ENCODE results near the gene RPLP2. TPM values are rescaled to one million over a fixed set of nuclear protein-coding genes. Genes with fewer than 3 reads are reported as not detected.
A peak's percentile ranks its signal among the peaks of the same experiment; 100 is the strongest.

Gene RPLP2
- total and polyA plus RNA-seq, 8 donors, result 360 to 5,956 (median 985) TPM

DNA sequence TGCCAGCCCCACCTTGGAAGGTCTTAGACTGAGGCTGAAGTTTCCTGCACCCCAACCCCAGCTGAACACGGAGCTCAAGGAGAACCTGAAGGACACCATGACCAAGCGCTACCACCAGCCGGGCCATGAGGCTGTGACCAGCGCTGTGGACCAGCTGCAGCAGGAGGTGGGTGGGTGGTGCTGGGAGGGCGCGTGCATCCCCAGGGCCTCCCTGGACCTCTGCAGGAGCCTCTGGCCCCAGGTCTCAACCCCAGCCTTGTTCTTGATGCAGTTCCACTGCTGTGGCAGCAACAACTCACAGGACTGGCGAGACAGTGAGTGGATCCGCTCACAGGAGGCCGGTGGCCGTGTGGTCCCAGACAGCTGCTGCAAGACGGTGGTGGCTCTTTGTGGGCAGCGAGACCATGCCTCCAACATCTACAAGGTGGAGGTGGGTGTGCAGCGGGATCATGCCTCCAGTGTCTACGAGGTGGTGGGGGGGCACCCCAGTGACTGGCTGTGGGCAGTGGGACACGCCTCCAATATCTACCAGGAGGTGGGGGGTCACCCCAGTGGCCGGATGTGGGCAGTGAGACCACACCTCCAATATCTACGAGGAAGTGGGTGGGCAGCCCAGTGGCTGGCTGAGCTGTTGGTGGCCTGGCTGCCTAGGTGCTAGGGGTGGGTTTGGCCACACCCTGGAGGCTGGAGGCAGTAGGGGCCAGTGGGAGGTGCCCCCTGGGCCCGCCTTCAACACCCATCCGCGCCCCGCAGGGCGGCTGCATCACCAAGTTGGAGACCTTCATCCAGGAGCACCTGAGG is 27.6 kb downstream of the RPLP2 start:
- no peak for TF ChIP-seq EP300 (IDR thresholded peaks at IDR 0.05)
- TF ChIP-seq POLR2A (IDR thresholded peaks at IDR 0.05), result no peak
- no peak for TF ChIP-seq POLR2AphosphoS5 (IDR thresholded peaks at IDR 0.05)
- TF ChIP-seq, protein P1, sequence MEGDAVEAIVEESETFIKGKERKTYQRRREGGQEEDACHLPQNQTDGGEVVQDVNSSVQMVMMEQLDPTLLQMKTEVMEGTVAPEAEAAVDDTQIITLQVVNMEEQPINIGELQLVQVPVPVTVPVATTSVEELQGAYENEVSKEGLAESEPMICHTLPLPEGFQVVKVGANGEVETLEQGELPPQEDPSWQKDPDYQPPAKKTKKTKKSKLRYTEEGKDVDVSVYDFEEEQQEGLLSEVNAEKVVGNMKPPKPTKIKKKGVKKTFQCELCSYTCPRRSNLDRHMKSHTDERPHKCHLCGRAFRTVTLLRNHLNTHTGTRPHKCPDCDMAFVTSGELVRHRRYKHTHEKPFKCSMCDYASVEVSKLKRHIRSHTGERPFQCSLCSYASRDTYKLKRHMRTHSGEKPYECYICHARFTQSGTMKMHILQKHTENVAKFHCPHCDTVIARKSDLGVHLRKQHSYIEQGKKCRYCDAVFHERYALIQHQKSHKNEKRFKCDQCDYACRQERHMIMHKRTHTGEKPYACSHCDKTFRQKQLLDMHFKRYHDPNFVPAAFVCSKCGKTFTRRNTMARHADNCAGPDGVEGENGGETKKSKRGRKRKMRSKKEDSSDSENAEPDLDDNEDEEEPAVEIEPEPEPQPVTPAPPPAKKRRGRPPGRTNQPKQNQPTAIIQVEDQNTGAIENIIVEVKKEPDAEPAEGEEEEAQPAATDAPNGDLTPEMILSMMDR (IDR thresholded peaks at IDR 0.05), result no peak
- Histone ChIP-seq H3K27ac (peak overlapping the region in 3 of 5 donors; percentile 91 to 98 (median 91)), H3K9me3 (no peaks in the 10 kb centered on the region), H3K36me3 (peaks cover 41 to 55% (median 50%) of the 10 kb centered on the region in 4 donors), H3K4me1 (peaks cover 60 to 91% (median 88%) of the 10 kb centered on the region in 4 donors), H3K27me3 (peaks cover 0 to 3% (median 0%) of the 10 kb centered on the region in 3 donors), H3K4me3 (no peak overlapping the region)
- WGBS, 5 donors, result 70 to 80% (median 77%) methylated on average over 10 to 22 of the region's 22 CpGs
- intact Hi-C loops (cut with DNase I; ENCODE audit: low total_unique reads), result no loop called here
- DNase-seq, result no peak

DNA sequence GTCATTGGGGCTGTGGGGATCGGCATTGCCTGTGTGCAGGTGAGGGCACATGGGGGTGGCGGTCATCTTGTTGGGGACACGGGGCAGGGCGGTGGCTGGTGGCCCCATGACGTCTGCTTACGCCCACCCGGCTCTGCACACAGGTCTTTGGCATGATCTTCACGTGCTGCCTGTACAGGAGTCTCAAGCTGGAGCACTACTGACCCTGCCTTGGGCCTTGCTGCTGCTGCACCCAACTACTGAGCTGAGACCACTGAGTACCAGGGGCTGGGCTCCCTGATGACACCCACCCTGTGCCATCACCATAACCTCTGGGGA is 28.2 kb downstream of the RPLP2 start:
- Histone ChIP-seq H3K27me3 (no peaks in the 10 kb centered on the region), H3K4me1 (peaks cover 59 to 90% (median 88%) of the 10 kb centered on the region in 4 donors), H3K27ac (peak overlapping the region in 3 of 5 donors; percentile 91 to 98 (median 91)), H3K36me3 (peaks cover 41 to 55% (median 50%) of the 10 kb centered on the region in 4 donors), H3K9me3 (no peaks in the 10 kb centered on the region), H3K4me3 (no peak overlapping the region)
- intact Hi-C loops (cut with DNase I; ENCODE audit: low total_unique reads), result no loop called here
- TF ChIP-seq, protein P1 (IDR thresholded peaks at IDR 0.05), result no peak
- TF ChIP-seq POLR2A (IDR thresholded peaks at IDR 0.05) (no peak), EP300 (IDR thresholded peaks at IDR 0.05) (no peak), POLR2AphosphoS5 (IDR thresholded peaks at IDR 0.05) (no peak)
- 40 to 76% (median 63%) methylated on average over 2 to 8 of the region's 8 CpGs for WGBS, 5 donors
- DNase-seq, result no peak

DNA sequence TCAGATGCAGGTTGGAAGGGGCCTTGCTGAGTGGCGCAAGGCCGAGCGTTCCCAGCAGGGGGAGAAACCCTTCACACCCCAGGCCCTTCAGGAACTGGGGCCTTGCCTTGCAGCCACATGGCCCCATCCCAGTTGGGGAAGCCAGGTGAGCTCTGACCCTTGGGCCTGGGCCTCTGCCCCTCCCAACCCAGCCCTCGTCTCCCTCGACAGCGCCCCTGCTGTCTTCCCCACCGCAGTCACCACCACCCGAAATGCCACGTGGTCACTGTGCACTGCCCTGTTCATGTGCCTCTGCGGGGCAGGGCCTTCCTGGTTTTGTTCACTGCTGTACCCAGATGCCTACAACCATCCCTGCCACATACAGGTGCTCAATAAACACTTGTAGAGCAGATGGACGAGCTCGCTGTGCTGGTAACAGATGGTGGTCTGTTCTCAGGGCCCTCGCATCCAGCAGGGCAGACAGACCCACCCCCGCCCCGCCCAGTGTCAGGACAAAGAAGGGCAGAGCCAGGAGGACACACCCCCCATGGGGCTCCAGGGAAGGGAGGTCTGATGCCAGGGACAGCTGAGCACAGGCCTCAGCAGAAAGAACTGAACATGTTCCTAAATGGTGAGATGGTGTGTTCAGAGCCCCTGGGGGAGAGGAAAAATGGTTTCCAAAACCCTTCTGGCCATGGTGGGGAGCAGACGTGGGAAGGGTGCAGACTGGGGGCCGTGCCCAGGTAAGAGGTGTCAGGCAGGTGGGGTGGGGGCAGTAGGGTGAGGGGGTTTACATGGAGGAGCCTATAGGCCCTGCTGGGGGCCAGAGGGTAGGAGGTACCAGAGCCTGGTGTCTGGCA is 28.9 kb downstream of the RPLP2 start:
- peak in 1 of 2 donors; percentile 68 for DNase-seq
- Histone ChIP-seq H3K36me3 (peaks cover 41 to 55% (median 50%) of the 10 kb centered on the region in 4 donors), H3K4me1 (peaks cover 63 to 92% (median 89%) of the 10 kb centered on the region in 4 donors), H3K27me3 (no peaks in the 10 kb centered on the region), H3K4me3 (no peak overlapping the region), H3K9me3 (no peaks in the 10 kb centered on the region), H3K27ac (peak overlapping the region; percentile 5 to 98 (median 56))
- TF ChIP-seq, protein P1 (IDR thresholded peaks at IDR 0.05), result peak in 4 of 7 experiments; percentile 5 to 20 (median 16)
- no peak for TF ChIP-seq POLR2A (IDR thresholded peaks at IDR 0.05)
- intact Hi-C loops (cut with DNase I; ENCODE audit: low total_unique reads), result no loop called here
- WGBS, 5 donors, result 33 to 58% (median 37%) methylated on average over 6 to 17 of the region's 17 CpGs

DNA sequence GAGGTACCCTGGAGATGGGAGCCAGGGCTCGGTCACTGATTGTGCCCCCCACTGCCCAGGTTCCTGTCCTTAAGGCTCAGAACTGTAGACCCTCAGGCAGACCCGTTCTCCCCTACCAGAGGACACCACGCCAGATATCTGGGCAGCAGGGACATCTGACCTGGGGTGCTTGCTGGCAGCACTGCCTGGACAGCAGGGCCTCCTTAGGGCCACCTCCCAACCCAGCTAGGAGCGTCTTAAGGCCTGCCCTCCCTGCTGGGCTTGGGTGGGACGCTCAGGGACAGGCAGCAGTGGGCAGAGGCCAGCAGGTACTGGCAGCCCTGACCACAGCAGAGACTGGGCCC is 29.5 kb downstream of the RPLP2 start:
- H3K4me3 ChIP-seq, result no peak overlapping the region
- peaks cover 41 to 55% (median 50%) of the 10 kb centered on the region in 4 donors for H3K36me3 ChIP-seq
- TF ChIP-seq EP300 (IDR thresholded peaks at IDR 0.05), result no peak
- TF ChIP-seq POLR2AphosphoS5 (IDR thresholded peaks at IDR 0.05), result no peak
- no peak for TF ChIP-seq POLR2A (IDR thresholded peaks at IDR 0.05)
- TF ChIP-seq, protein P1 (IDR thresholded peaks at IDR 0.05), result no peak
- DNase-seq, result no peak
- intact Hi-C loops (cut with DNase I; ENCODE audit: low total_unique reads), result no loop called here
- peak overlapping the region in 4 of 5 donors; percentile 26 to 98 (median 74) for H3K27ac ChIP-seq
- H3K27me3 ChIP-seq, result no peaks in the 10 kb centered on the region
- H3K4me1 ChIP-seq, result peaks cover 63 to 92% (median 89%) of the 10 kb centered on the region in 4 donors
- 78 to 100% (median 88%) methylated on average over 2 to 5 of the region's 5 CpGs for WGBS, 5 donors
- no peaks in the 10 kb centered on the region for H3K9me3 ChIP-seq
